NCI-H1930 (cell line): ENCODE results near the gene GNPDA1.

Experiments used
- DNase-seq, 2 experiments: peaks; one replicate each; lab custom pipeline; 2025; lab: John Stamatoyannopoulos, UW

GNPDA1 gene

GRCh38 chr5:142023836-142024235 lies 11.0 kb upstream of the GNPDA1 start:
- DNase-seq, result peak; percentile 19 to 34

DNA sequence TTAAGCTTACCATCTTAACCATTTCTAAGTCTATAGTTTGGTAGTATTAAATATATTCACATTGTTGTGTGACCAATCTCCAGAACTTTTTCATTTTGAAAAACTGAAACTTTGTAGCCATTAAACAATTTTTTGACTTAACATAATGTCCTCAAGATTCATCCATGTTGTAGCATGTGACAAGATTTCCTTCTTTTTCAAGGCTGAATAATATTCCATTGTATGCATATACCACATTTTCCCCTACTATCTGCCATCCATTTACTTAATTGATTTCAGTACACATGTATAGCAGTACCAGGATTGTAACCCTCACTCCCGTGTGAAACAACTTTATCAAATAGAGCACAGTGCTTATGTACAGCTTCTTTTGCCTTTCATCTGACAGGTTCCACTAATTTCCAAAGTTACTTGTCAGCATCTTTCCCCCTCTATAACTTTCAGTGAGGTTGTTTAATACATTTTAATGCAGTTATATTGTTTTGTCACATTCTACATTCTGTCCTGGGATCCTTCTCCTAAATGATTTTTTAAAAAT lies 7.4 kb upstream of the GNPDA1 start:
- DNase-seq, result no peak

GRCh38 chr5:142017832-142018427 lies 5.1 kb upstream of the GNPDA1 start:
- DNase-seq, result no peak

DNA sequence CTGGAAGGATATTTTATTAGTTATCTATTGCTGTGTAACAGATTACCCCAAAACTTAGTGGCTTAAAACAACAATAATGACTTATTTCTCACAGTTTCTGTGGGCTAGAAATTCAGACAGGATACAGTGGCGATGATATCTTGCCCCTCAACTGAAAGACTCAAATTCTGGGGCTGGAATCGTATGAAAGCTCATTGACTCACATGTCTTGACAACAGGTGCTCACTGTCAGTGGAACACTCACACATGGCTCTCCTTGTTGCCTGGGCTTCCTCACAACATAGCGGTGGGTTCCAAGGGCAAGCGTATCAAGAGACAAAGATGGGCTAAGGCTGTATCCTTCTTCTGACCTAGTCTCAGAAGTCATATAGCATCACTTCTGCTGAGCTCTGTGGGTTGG lies 3.7 kb upstream of the GNPDA1 start:
- DNase-seq, result no peak

- no peak for DNase-seq
These were observed 3.1 kb upstream of the GNPDA1 start for GRCh38 chr5:142015781-142016533.

DNA sequence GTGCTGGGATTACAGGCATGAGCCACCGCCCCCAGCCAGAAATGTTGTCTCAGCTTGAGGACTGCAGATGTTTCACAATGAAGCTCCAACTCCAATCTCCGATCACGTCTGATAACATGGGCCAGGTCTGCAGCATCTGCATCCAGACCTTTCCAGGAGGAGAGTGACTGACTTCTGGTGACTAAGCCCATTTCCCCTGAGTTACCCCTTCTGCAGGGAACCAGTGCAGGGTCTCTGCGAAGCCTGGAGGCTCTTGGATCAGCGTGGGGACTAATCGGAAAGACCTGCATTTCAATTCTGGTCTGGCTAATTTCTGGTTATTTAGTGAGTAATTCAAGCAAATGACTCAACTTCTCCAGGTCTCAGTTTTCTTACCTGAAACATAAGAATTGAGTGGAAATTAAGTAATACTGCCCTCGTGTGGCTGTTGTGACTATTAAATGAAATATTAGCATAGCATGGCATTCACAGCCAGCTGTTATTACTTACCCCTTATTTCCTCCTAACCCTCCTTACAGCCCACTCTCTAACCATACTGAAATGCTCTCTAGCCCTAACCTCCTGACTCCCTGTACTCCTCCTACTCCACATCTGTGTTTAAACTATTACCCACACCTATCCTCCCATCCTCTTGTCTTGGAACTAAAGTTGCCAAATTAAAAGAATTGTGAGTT lies 2.2 kb upstream of the GNPDA1 start:
- peak in 1 of 2 experiments; percentile 1 for DNase-seq

DNA sequence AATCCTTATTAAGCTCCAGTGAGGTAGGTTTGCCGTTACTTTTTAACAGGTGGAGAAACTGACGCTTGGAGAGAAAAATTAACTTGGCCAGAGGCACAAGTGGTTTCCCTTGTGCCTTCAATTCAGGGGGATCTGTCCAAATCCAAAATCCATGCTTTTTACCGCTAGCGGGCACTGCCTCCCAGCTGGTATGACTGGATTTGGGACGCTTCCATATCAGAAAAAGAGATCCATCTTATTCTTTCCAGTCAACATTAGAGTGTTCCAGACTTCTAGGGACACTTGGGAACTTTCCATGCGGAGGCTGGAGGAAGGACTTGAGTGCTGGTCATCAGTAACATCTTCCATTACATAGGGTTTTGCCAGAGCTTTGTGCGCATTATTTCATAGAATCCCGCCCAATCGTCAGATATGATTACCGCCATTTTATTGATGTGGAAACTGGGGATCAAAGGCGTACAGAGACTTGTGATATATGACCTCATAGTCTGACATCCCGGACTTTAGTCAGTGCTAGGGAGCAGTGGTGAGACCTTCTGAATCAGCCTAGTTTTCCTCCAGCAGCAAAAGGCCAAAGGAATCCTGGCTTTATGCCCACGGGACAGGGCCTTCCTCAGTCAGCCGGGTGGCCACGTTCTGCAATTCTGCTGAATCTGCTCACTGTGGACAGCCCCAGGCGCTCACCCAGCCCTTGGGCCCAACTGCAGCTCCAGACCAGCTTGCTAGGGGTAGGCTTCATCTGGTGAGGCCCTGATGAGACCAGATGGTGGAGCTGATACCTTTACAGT lies 1.1 kb upstream of the GNPDA1 start:
- DNase-seq, result no peak

DNA sequence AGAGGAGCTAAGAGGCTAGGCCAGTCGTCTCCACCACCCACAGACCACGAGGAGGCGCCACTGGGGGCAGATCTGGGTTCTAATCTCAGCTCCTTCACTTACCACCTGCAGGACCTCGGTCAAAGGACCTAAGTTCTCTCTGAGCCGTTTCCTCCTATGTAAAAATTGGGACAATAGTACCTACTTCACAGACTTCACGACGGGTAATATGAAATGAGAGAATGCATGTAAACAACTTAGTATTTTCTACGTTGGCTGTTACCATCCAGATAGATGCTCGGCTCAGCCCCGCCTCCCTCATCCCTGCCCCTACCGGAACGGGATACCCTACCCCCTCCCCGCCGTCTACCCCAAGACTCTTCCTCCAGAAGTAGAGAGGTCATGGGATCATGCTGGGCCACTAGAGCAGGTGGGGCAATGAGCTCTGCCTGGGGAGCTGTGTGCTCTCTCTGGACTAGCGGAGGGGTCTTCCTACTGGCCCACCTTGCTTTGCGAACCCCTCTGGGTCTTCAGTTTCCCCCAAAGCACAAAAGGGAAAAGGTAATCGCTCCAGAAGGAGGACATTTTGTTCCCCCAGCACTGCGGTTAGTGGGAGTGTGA lies 541 bp downstream of the GNPDA1 start:
- DNase-seq, result no peak

GRCh38 chr5:142011572-142012185 lies 1.1 kb downstream of the GNPDA1 start:
- DNase-seq, result no peak

DNA sequence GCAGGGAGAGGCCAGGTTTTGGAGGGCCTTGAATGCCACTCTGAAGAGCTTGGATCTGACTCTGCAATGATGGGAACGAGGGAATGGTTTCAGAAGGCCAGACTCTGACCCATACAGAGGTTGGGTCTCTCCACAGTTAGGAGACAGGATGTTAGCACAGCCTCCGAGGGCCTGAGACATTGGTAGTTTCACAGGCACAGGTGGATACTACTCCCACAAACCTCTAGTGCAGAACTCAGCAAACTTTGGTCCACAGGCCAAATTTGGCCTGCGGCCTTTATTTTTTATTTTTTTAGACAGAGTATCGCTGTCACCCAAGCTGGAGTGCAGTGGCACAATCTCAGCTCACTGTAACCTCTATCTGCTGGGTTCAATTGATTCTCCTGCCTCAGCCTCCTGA lies 2.9 kb downstream of the GNPDA1 start:
- no peak for DNase-seq

GRCh38 chr5:142008813-142009212 lies 4.0 kb downstream of the GNPDA1 start:
- no peak for DNase-seq

GRCh38 chr5:142007237-142007544 lies 5.6 kb downstream of the GNPDA1 start:
- DNase-seq, result no peak

GRCh38 chr5:142006363-142007236 lies 6.2 kb downstream of the GNPDA1 start:
- no peak for DNase-seq

- DNase-seq, result no peak
These were observed 9.5 kb downstream of the GNPDA1 start for GRCh38 chr5:142003266-142003800.

DNA sequence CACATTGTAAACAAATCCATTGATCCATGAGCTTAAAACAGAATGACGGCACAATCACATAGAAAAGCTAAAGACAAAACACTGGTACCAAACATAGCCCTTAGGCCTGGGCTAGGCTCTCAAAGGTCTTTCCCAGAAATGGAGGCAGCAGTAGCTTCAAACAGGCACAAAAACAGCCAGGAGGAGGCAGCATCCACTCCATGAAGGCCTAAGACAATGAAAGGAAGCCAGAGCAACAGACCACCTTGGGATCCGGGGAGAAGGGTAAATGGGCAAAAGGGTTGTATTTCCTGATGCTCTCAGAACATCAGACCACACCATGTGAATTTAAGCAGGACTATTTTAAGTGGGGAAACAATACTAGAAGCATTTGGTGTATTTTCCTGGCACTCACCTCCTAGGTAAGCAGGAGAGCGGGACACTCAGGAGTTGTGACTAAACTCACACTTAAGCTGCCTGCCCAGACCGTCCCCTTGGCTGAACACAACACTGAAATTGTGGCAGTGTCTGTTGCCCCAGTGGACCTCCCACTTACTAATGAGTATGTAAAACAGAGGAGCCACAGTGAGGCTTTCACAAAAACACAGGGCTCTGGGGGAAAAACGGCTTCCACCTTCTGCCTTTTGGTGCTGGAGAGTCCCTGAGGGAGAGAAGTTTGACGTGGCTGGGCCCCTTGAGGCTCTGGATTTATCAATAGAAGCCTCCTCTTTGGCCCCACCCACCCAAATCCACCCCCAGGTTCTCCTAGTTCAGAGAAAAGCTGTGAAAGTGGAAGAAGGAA lies 11.9 kb downstream of the GNPDA1 start:
- no peak for DNase-seq

- no peak for DNase-seq
These were observed 12.7 kb downstream of the GNPDA1 start for GRCh38 chr5:142000173-142000572.

- no peak for DNase-seq
These were observed 15.4 kb downstream of the GNPDA1 start for GRCh38 chr5:141997358-141997960.

- no peak for DNase-seq
These were observed 17.2 kb downstream of the GNPDA1 start for GRCh38 chr5:141995656-141996055.
